ENCODE results near the gene GRIN2D.

GRCh38 chr19:48441360-48442050 lies 48.0 kb downstream of the GRIN2D start:
- TF ChIP-seq CTCF (IDR thresholded peaks at IDR 0.05; ENCODE audit: poor library complexity, severe bottlenecking) (no peak), EZH2 (IDR thresholded peaks at IDR 0.05; ENCODE audit: borderline replicate concordance, insufficient read depth, low read length, poor library complexity, severe bottlenecking) (no peak), TAF1 (IDR thresholded peaks at IDR 0.05; ENCODE audit: low read depth) (no peak), POLR2AphosphoS5 (IDR thresholded peaks at IDR 0.05) (no peak), EP300 (conservative IDR thresholded peaks at IDR 0.05; ENCODE audit: poor library complexity, severe bottlenecking) (no peak), RAD21 (conservative IDR thresholded peaks at IDR 0.05) (no peak)
